ENCODE measurements around the gene COQ10A. TPM values are rescaled to one million over a fixed set of nuclear protein-coding genes. Genes with fewer than 3 reads are reported as not detected.

The COQ10A gene
- total RNA-seq, 1 experiment from 2014 or later: 6.9 TPM

- Histone ChIP-seq H3K9me3 (ENCODE audit: insufficient read depth, low read depth) (no peaks in the 10 kb centered on the region), H2AFZ (no peak overlapping the region), H3K4me3 (no peak overlapping the region), H3K27me3 (ENCODE audit: insufficient read depth, low read depth) (no peaks in the 10 kb centered on the region), H3K36me3 (ENCODE audit: low read depth) (peaks cover 39% of the 10 kb centered on the region), H3F3A (ENCODE audit: insufficient read depth, low read depth) (no peaks in the 10 kb centered on the region; the same call in 1 of the 2 replicates), H3K9me2 (ENCODE audit: insufficient read depth) (no peaks in the 10 kb centered on the region), H3K4me2 (no peak overlapping the region), H4K20me1 (ENCODE audit: insufficient read depth) (peaks cover 19% of the 10 kb centered on the region), H3K27ac (no peak overlapping the region), H3K4me1 (replicated peaks; ENCODE audit: insufficient read depth) (peaks cover 12% of the 10 kb centered on the region), H3K79me2 (ENCODE audit: low read depth) (peaks cover 26% of the 10 kb centered on the region)
- TF ChIP-seq CTCF (conservative IDR thresholded peaks at IDR 0.05) (no peak), EZH2 (IDR thresholded peaks at IDR 0.05; ENCODE audit: low read depth) (no peak)
- no TSS peak for BruUV-seq (replicated peaks)
- intact Hi-C loops (cut with micrococcal nuclease; ENCODE audit: unreplicated experiment): no loop called here
- ChIA-PET CTCF (no interaction called here), POLR2A (ENCODE audit: unreplicated experiment) (no interaction called here)
- no peak for DNase-seq
Measured at GRCh38 chr12:56253091-56253490, 13.7 kb upstream of the COQ10A start.

- intact Hi-C loops (cut with micrococcal nuclease; ENCODE audit: unreplicated experiment): no loop called here
- BruUV-seq (replicated peaks): no TSS peak
- no peaks in the 10 kb centered on the region; the same call in 1 of the 2 replicates for H3K9me2 ChIP-seq (ENCODE audit: insufficient read depth)
- peaks cover 35% of the 10 kb centered on the region for H3K36me3 ChIP-seq (ENCODE audit: low read depth)
- H3K79me2 ChIP-seq (ENCODE audit: low read depth): peaks cover 26% of the 10 kb centered on the region
- peaks cover 17% of the 10 kb centered on the region for H3K4me1 ChIP-seq (replicated peaks; ENCODE audit: insufficient read depth)
- ChIA-PET CTCF (no interaction called here), POLR2A (ENCODE audit: unreplicated experiment) (no interaction called here)
- H3K9me3 ChIP-seq (ENCODE audit: insufficient read depth, low read depth): no peaks in the 10 kb centered on the region
- no peak overlapping the region for H3K4me2 ChIP-seq
- no peaks in the 10 kb centered on the region for H3K27me3 ChIP-seq (ENCODE audit: insufficient read depth, low read depth)
- no peak for TF ChIP-seq CTCF (conservative IDR thresholded peaks at IDR 0.05)
- peaks cover 11% of the 10 kb centered on the region; the same call in 1 of the 2 replicates for H3F3A ChIP-seq (ENCODE audit: insufficient read depth, low read depth)
- H2AFZ ChIP-seq: no peak overlapping the region
- H3K4me3 ChIP-seq: no peak overlapping the region
- H3K27ac ChIP-seq: no peak overlapping the region
- peaks cover 19% of the 10 kb centered on the region for H4K20me1 ChIP-seq (ENCODE audit: insufficient read depth)
- DNase-seq: no peak
Measured at GRCh38 chr12:56255671-56256070, 11.1 kb upstream of the COQ10A start.

- BruUV-seq (replicated peaks): no TSS peak
- intact Hi-C loops (cut with micrococcal nuclease; ENCODE audit: unreplicated experiment): no loop called here
- Histone ChIP-seq H3K4me3 (no peak overlapping the region; the same call in 1 of the 2 replicates), H3K36me3 (ENCODE audit: low read depth) (peaks cover 31% of the 10 kb centered on the region), H3K4me1 (replicated peaks; ENCODE audit: insufficient read depth) (peaks cover 22% of the 10 kb centered on the region), H2AFZ (no peak overlapping the region), H3K9me2 (ENCODE audit: insufficient read depth) (no peaks in the 10 kb centered on the region; the same call in 1 of the 2 replicates), H3K4me2 (peak overlapping the region; percentile 96), H3K9me3 (ENCODE audit: insufficient read depth, low read depth) (no peaks in the 10 kb centered on the region), H3K27me3 (ENCODE audit: insufficient read depth, low read depth) (no peaks in the 10 kb centered on the region), H3K27ac (no peak overlapping the region), H4K20me1 (ENCODE audit: insufficient read depth) (peaks cover 19% of the 10 kb centered on the region), H3F3A (ENCODE audit: insufficient read depth, low read depth) (peaks cover 13% of the 10 kb centered on the region; the same call in 1 of the 2 replicates), H3K79me2 (ENCODE audit: low read depth) (peaks cover 26% of the 10 kb centered on the region)
- POLR2A ChIA-PET (ENCODE audit: unreplicated experiment): interaction anchor here (0.6 kb wide), 1 partner anchor 143 kb away, joined by 3 read pairs; no protein-coding TSS in a partner anchor
- CTCF ChIA-PET: no interaction called here
- DNase-seq: no peak
- TF ChIP-seq CTCF (conservative IDR thresholded peaks at IDR 0.05) (no peak), EZH2 (IDR thresholded peaks at IDR 0.05; ENCODE audit: low read depth) (no peak)
Measured at GRCh38 chr12:56256326-56256960, 10.3 kb upstream of the COQ10A start.

All from PC-9 (cell line).